ENCODE data around the gene CD27.
"Not testable (repeated sequence)": the region's sequence is repeated elsewhere in the genome, so short reads cannot be mapped to it uniquely, and the experiment has no call there.

- TF ChIP-seq CTCF (conservative IDR thresholded peaks at IDR 0.05; ENCODE audit: low read depth, low read length); EZH2 (IDR thresholded peaks at IDR 0.05; ENCODE audit: low read length, unreplicated experiment); EZH2phosphoT487 (IDR thresholded peaks at IDR 0.05; ENCODE audit: borderline replicate concordance, low read length): not testable (repeated sequence)
These were observed 45.9 kb downstream of the CD27 start for GRCh38 chr12:6490673-6491072.

Data from PC-3 (cell line).